ENCODE results near the gene UNC13A. TPM values are rescaled to one million over a fixed set of nuclear protein-coding genes. Genes with fewer than 3 reads are reported as not detected.
A peak's percentile ranks its signal among the peaks of the same experiment; 100 is the strongest.

Gene UNC13A
- total and polyA plus RNA-seq, 12 donors: 0.02 to 0.72 (median 0.06) TPM; not detected in 2

- 15 to 16% methylated on average over 17 of the region's 17 CpGs for WGBS, 2 donors
Observed at GRCh38 chr19:17706750-17707181, 18.6 kb upstream of the UNC13A start.

GRCh38 chr19:17703824-17704463, 15.8 kb upstream of the UNC13A start:
- intact Hi-C loops (cut with DNase I): loop anchor here in 9 of 10 donors (1.0 to 10.0 kb wide), 5 partner anchors 62 to 151 kb away; partner anchors contain the start of gene RPL18A (in 5 of the 9)
- no peak overlapping the region for H3K4me3 ChIP-seq
- ATAC-seq (peak; percentile 58 to 85 (median 74)), DNase-seq (peak in 1 of 2 donors; percentile 55)
- H3K27ac ChIP-seq: no peak overlapping the region
- no peaks in the 10 kb centered on the region for H3K9me3 ChIP-seq
- H3K4me1 ChIP-seq: peaks cover 0 to 3% (median 0%) of the 10 kb centered on the region in 9 donors
- TF ChIP-seq CTCF (IDR thresholded peaks at IDR 0.05): peak; percentile 61 to 95 (median 80)
- WGBS, 2 donors: 41 to 47% methylated on average over 11 of the region's 11 CpGs
- no peaks in the 10 kb centered on the region for H3K36me3 ChIP-seq
- peaks cover 0 to 39% (median 25%) of the 10 kb centered on the region in 7 donors for H3K27me3 ChIP-seq

More at GRCh38 chr19:17706750-17707181, 18.6 kb upstream of the UNC13A start:
- H3K9me3 ChIP-seq: no peaks in the 10 kb centered on the region
- H3K4me1 ChIP-seq: peaks cover 0 to 3% (median 0%) of the 10 kb centered on the region in 9 donors
- ATAC-seq (peak in 1 of 8 donors; percentile 52), DNase-seq (no peak)
- H3K36me3 ChIP-seq: no peaks in the 10 kb centered on the region
- TF ChIP-seq CTCF (IDR thresholded peaks at IDR 0.05): no peak
- H3K4me3 ChIP-seq: no peak overlapping the region
- intact Hi-C loops (cut with DNase I): loop anchor here in 7 of 10 donors (5.0 to 10.0 kb wide), 4 partner anchors 56 to 151 kb away; partner anchors contain the start of gene RPL18A (in 7 of the 7)
- H3K27me3 ChIP-seq: peaks cover 0 to 21% (median 11%) of the 10 kb centered on the region in 7 donors
- no peak overlapping the region for H3K27ac ChIP-seq

GRCh38 chr19:17695198-17695597, 7.0 kb upstream of the UNC13A start:
- Histone ChIP-seq H3K36me3 (no peaks in the 10 kb centered on the region), H3K4me3 (no peak overlapping the region), H3K9me3 (no peaks in the 10 kb centered on the region), H3K27me3 (peaks cover 0 to 70% (median 48%) of the 10 kb centered on the region in 7 donors), H3K27ac (no peak overlapping the region), H3K4me1 (no peaks in the 10 kb centered on the region)
- no peak for TF ChIP-seq CTCF (IDR thresholded peaks at IDR 0.05)
- WGBS, 2 donors: 63 to 74% methylated on average over 2 of the region's 2 CpGs
- intact Hi-C loops (cut with DNase I): no loop called here
- no peak for ATAC-seq
- DNase-seq: no peak

- WGBS, 2 donors: 68 to 69% methylated on average over 4 of the region's 4 CpGs
- Histone ChIP-seq H3K9me3 (no peaks in the 10 kb centered on the region), H3K4me1 (peaks cover 0 to 11% (median 10%) of the 10 kb centered on the region in 9 donors), H3K36me3 (no peaks in the 10 kb centered on the region), H3K27me3 (peaks cover 11 to 75% (median 57%) of the 10 kb centered on the region in 7 donors), H3K4me3 (no peak overlapping the region), H3K27ac (no peak overlapping the region)
- ATAC-seq (no peak), DNase-seq (no peak)
- intact Hi-C loops (cut with DNase I): no loop called here
- TF ChIP-seq CTCF (IDR thresholded peaks at IDR 0.05): no peak
Observed at GRCh38 chr19:17692566-17692965, 4.4 kb upstream of the UNC13A start.
